BE2C (cell line): ENCODE measurements around the gene ADAMTS15.

ENCODE experiments used
- DNase-seq: peaks from one replicate; pipeline ENCODE4 v3.0.0-alpha.2; 2020
- H3K27me3 ChIP-seq: fragments of 250-450 bp; sonication (Bioruptor Pico); 2 replicates; pipeline ENCODE4 v1.5.1; 2020; ENCODE audit warnings: mild to moderate bottlenecking
- H3K36me3 ChIP-seq: fragments of 250-450 bp; sonication (Bioruptor Pico); 2 replicates; pipeline ENCODE4 v1.5.1; 2020; ENCODE audit warnings: mild to moderate bottlenecking
- H3K4me1 ChIP-seq: fragments of 250-450 bp; sonication (Bioruptor Pico); 2 replicates; pipeline ENCODE4 v1.5.1; 2020
- H3K4me3 ChIP-seq: 2 replicates; pipeline ENCODE4 v1.5.1; 2011; ENCODE audit warnings: low read depth, low read length
- H3K9me3 ChIP-seq: fragments of 250-450 bp; sonication (Bioruptor Pico); 2 replicates; pipeline ENCODE4 v1.5.1; 2020
- CTCF ChIP-seq: IDR thresholded peaks from 2 replicates; pipeline ENCODE4 v1.5.1; 2012; ENCODE audit warnings: mild to moderate bottlenecking, low read depth, low read length

ADAMTS15 gene

DNA sequence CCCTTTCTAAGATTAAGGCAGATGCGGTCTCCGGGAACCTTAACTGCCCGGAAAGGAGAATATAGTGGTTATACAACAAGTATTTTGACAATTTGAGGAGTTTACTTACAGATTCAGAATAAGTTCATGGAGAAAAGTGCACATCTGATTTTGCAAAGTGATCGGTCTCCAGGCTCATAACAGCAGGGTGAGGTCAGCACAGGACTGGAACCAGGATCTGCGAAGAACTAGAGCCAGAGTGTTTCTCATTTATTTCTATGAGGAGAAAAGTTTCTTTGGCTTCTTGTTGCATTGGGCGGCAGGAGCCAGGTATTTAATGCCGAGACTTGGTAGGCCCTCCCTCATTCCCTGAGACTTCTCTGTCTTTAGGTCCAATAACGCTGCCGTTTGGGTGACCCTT lies 3.7 kb downstream of the ADAMTS15 start:
- peaks cover 8% of the 10 kb centered on the region for H3K4me1 ChIP-seq
- H3K27me3 ChIP-seq, result peaks cover 40% of the 10 kb centered on the region
- no peaks in the 10 kb centered on the region for H3K36me3 ChIP-seq
- no peak for TF ChIP-seq CTCF
- H3K9me3 ChIP-seq, result no peaks in the 10 kb centered on the region
- no peak overlapping the region for H3K4me3 ChIP-seq
- no peak for DNase-seq

- no peak for TF ChIP-seq CTCF
- H3K4me1 ChIP-seq, result peaks cover 8% of the 10 kb centered on the region
- DNase-seq, result no peak
- H3K36me3 ChIP-seq, result no peaks in the 10 kb centered on the region
- peaks cover 40% of the 10 kb centered on the region for H3K27me3 ChIP-seq
- H3K9me3 ChIP-seq, result no peaks in the 10 kb centered on the region
- H3K4me3 ChIP-seq, result no peak overlapping the region
These were observed 4.5 kb downstream of the ADAMTS15 start for GRCh38 chr11:130452940-130453339.

DNA sequence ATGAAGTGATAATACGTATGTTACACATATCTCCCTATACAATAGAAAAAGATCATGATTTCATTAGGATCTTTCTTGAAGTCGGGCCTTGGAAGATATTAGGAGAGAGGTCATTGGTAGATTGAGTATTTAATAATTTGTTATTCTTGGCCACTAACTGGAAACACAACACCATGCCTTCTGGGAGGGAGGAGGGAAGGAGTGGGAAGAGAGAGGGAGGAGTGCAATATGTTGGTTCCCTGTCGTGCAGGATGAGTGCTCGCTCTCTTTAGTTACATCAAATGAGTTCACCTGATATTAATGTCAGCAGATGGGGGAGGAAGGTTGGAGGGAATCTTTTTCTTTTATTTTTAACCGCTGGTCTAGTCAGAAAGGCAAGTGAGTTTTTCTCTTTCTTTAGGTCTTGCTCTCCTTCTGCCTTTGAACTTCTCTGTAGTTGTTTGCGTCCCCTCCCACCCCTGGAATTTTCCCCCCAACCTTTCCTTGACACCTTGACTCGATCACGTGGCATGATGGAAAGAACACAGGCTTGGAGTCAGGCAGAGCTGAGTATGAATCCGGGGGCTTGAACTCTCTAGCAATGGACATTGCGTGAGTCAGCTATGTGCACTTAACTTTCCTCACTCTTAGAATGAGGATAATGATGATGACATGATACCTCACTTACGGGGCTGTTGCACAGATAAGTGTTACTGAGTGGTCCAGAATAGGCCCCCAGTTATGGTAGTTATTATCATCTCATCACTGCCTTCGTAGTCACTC lies 6.2 kb downstream of the ADAMTS15 start:
- H3K4me1 ChIP-seq, result peaks cover 8% of the 10 kb centered on the region
- no peaks in the 10 kb centered on the region for H3K36me3 ChIP-seq
- H3K4me3 ChIP-seq, result no peak overlapping the region
- no peak for TF ChIP-seq CTCF
- H3K27me3 ChIP-seq, result peaks cover 29% of the 10 kb centered on the region
- no peaks in the 10 kb centered on the region for H3K9me3 ChIP-seq
- DNase-seq, result no peak

- no peak for TF ChIP-seq CTCF
- DNase-seq, result no peak
- Histone ChIP-seq H3K27me3 (peaks cover 20% of the 10 kb centered on the region), H3K36me3 (no peaks in the 10 kb centered on the region), H3K4me1 (peaks cover 8% of the 10 kb centered on the region), H3K9me3 (no peaks in the 10 kb centered on the region), H3K4me3 (no peak overlapping the region)
These were observed 7.2 kb downstream of the ADAMTS15 start for GRCh38 chr11:130455483-130456127.

DNA sequence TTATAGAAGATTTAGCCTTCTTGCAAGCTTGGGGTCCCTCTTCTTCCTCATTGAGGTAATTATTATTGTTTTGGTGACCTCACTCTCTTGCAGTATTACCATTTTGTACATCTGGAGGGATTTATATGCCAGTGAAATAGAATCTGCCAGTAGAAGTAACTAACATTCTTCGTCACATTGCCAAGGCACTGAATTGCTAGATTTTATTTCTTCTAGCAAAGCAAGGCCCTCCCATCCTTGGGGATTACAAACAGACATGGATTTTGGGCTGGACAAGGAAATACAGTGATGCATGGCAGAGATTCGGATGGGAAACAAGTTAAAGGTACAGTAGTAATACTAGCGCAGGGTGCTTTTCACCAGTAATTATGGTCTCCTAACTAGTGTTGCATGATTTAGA lies 7.8 kb downstream of the ADAMTS15 start:
- no peak for DNase-seq
- Histone ChIP-seq H3K4me1 (peaks cover 8% of the 10 kb centered on the region), H3K9me3 (no peaks in the 10 kb centered on the region), H3K4me3 (no peak overlapping the region), H3K36me3 (no peaks in the 10 kb centered on the region), H3K27me3 (peaks cover 14% of the 10 kb centered on the region)
- no peak for TF ChIP-seq CTCF
